Choroid plexus epithelial cell (primary cell): ENCODE data around the gene GJC2.

Experiments
- DNase-seq: peaks from one replicate; pipeline ENCODE4 v3.0.0-alpha.2; 2010; ENCODE audit warnings: low read depth
- H3K4me3 ChIP-seq: 2 replicates; pipeline ENCODE4 v1.5.1; 2011; ENCODE audit warnings: low read depth, mild to moderate bottlenecking, control low read depth, low read length, moderate library complexity
- CTCF ChIP-seq: conservative IDR thresholded peaks from 2 replicates; pipeline ENCODE4 v1.5.1; 2011; ENCODE audit warnings: low read depth, mild to moderate bottlenecking, control low read depth, inconsistent platforms, low read length, moderate library complexity

GJC2 gene

GRCh38 chr1:228148935-228149405, 760 bp upstream of the GJC2 start:
- no peak for TF ChIP-seq CTCF
- no peak for DNase-seq
- H3K4me3 ChIP-seq = no peak overlapping the region

- TF ChIP-seq CTCF = no peak
- no peak for DNase-seq
- no peak overlapping the region for H3K4me3 ChIP-seq
Observed at GRCh38 chr1:228150120-228150460, 360 bp downstream of the GJC2 start.

- DNase-seq = peak; percentile 42
- no peak overlapping the region for H3K4me3 ChIP-seq
Observed at GRCh38 chr1:228150461-228151179, 890 bp downstream of the GJC2 start.

GRCh38 chr1:228151180-228151925, 1.6 kb downstream of the GJC2 start:
- no peak for TF ChIP-seq CTCF
- H3K4me3 ChIP-seq = no peak overlapping the region
- no peak for DNase-seq

More at GRCh38 chr1:228150461-228151179, 890 bp downstream of the GJC2 start:
- no peak for TF ChIP-seq CTCF

GRCh38 chr1:228152097-228152917, 2.6 kb downstream of the GJC2 start:
- DNase-seq = no peak
- TF ChIP-seq CTCF = no peak
- no peak overlapping the region for H3K4me3 ChIP-seq

- no peak for DNase-seq
- no peak overlapping the region for H3K4me3 ChIP-seq
- no peak for TF ChIP-seq CTCF
Observed at GRCh38 chr1:228152918-228153258, 3.2 kb downstream of the GJC2 start.
